IMR-90 (cell line): ENCODE data around the gene ZSCAN29. TPM values are rescaled to one million over a fixed set of nuclear protein-coding genes. Genes with fewer than 3 reads are reported as not detected.

Source experiments
- ATAC-seq: fragments of 200-7000 bp; cut with Tn5 transposase; 2 replicates; pipeline ENCODE4 v1.9.1; 2020; ENCODE audit warnings: low read depth, mild to moderate bottlenecking, moderate library complexity
- BruUV-seq: library from RNA; stranded (reverse); fragments of 400-500 nt; replicated peaks from 2 replicates; lab custom pipeline; 2021; lab: Mats Ljungman, UMichigan
- CTCF ChIA-PET: fragments of 300-600 bp; formaldehyde crosslinking; extraction: SDS; loops from one replicate; lab custom pipeline; 2021; ENCODE audit warnings: antibody characterized with exemption; lab: Yijun Ruan, JAX
- POLR2A ChIA-PET: fragments of 300-600 bp; sonication (Branson Sonifier 250); formaldehyde crosslinking; loops from one replicate; lab custom pipeline; 2022; ENCODE audit warnings: antibody characterized with exemption; ENCODE audit not compliant: unreplicated experiment; lab: Charles Lee
- DNase-seq: peaks from one replicate; pipeline ENCODE4 v3.0.0; 2013
- H2AFZ ChIP-seq: replicated peaks from 2 replicates; pipeline ENCODE3; 2013; ENCODE audit warnings: low read length, mild to moderate bottlenecking; ENCODE audit not compliant: poor library complexity
- H2AK5ac ChIP-seq: 2 replicates; pipeline ENCODE4 v1.6.1; 2013; ENCODE audit warnings: low read depth, low read length, inconsistent platforms
- H2AK9ac ChIP-seq: replicated peaks from 2 replicates; pipeline ENCODE3; 2013; ENCODE audit warnings: mild to moderate bottlenecking, low read depth, low read length, moderate library complexity; ENCODE audit not compliant: poor library complexity
- H2BK120ac ChIP-seq: 2 replicates; pipeline ENCODE4 v1.6.1; 2013; ENCODE audit warnings: low read depth, low read length, inconsistent platforms
- H2BK15ac ChIP-seq: 3 replicates; pipeline ENCODE4 v1.6.1; 2013; ENCODE audit warnings: low read depth, low read length, inconsistent platforms
- H2BK20ac ChIP-seq: 2 replicates; pipeline ENCODE4 v1.6.1; 2013; ENCODE audit warnings: low read depth, mild to moderate bottlenecking, inconsistent platforms, low read length, moderate library complexity
- H2BK5ac ChIP-seq: 2 replicates; pipeline ENCODE4 v1.6.1; 2013; ENCODE audit warnings: mild to moderate bottlenecking, low read depth, low read length, inconsistent platforms; ENCODE audit not compliant: poor library complexity, severe bottlenecking
- H3K14ac ChIP-seq: replicated peaks from 2 replicates; pipeline ENCODE4 v1.6.1; 2013; ENCODE audit warnings: low read depth, low read length, inconsistent platforms
- H3K18ac ChIP-seq: 2 replicates; pipeline ENCODE4 v1.6.1; 2013; ENCODE audit warnings: low read depth, low read length, control low read depth
- H3K23ac ChIP-seq: 2 replicates; pipeline ENCODE4 v1.6.1; 2013; ENCODE audit warnings: low read depth, low read length, inconsistent platforms
- H3K27ac ChIP-seq: 2 replicates; pipeline ENCODE4 v1.5.1; 2013; ENCODE audit warnings: mild to moderate bottlenecking, control low read depth, low read length; ENCODE audit not compliant: insufficient read depth
- H3K27me3 ChIP-seq: 2 replicates; pipeline ENCODE4 v1.6.1; 2013; ENCODE audit warnings: low read length; ENCODE audit not compliant: control insufficient read depth, insufficient read depth
- H3K36me3 ChIP-seq: 2 replicates; pipeline ENCODE4 v1.6.1; 2013; ENCODE audit warnings: low read length, mixed read lengths; ENCODE audit not compliant: control insufficient read depth, insufficient read depth
- H3K4ac ChIP-seq: 2 replicates; pipeline ENCODE4 v1.6.1; 2013; ENCODE audit warnings: low read depth, low read length, inconsistent platforms
- H3K4me1 ChIP-seq: 2 replicates; pipeline ENCODE4 v1.6.1; 2013; ENCODE audit warnings: low read length, mixed read lengths; ENCODE audit not compliant: control insufficient read depth, insufficient read depth
- H3K4me2 ChIP-seq: 2 replicates; pipeline ENCODE4 v1.6.1; 2013; ENCODE audit warnings: low read depth, mild to moderate bottlenecking, control low read depth, low read length, moderate library complexity
- H3K4me3 ChIP-seq: 2 replicates; pipeline ENCODE4 v1.5.1; 2013; ENCODE audit warnings: low read depth, mild to moderate bottlenecking, control low read depth, low read length, moderate library complexity; ENCODE audit not compliant: insufficient read depth
- H3K56ac ChIP-seq: 2 replicates; pipeline ENCODE4 v1.6.1; 2013; ENCODE audit warnings: low read length, inconsistent platforms; ENCODE audit not compliant: insufficient read depth; ENCODE audit errors: extremely low read depth
- H3K79me1 ChIP-seq, 2 experiments: 2 replicates each; pipeline ENCODE4 v1.6.1; 2013; ENCODE audit warnings: low read length in 2 of 2, inconsistent platforms in 1 of 2, low read depth in 1 of 2
- H3K9ac ChIP-seq: 2 replicates; pipeline ENCODE4 v1.6.1; 2013; ENCODE audit warnings: low read depth, low read length, control low read depth
- H3K9me1 ChIP-seq: 2 replicates; pipeline ENCODE4 v1.6.1; 2013; ENCODE audit warnings: low read length, inconsistent platforms; ENCODE audit not compliant: insufficient read depth
- H3K9me3 ChIP-seq: 2 replicates; pipeline ENCODE4 v1.6.1; 2013; ENCODE audit warnings: low read length; ENCODE audit not compliant: control insufficient read depth, insufficient read depth
- H4K20me1 ChIP-seq: 2 replicates; pipeline ENCODE4 v1.6.1; 2013; ENCODE audit warnings: low read length, inconsistent platforms; ENCODE audit not compliant: insufficient read depth
- H4K5ac ChIP-seq: 2 replicates; pipeline ENCODE4 v1.6.1; 2013; ENCODE audit warnings: mild to moderate bottlenecking, low read depth, low read length, control low read depth
- H4K8ac ChIP-seq, 2 experiments: 2 replicates each; pipeline ENCODE4 v1.6.1; 2013; ENCODE audit warnings: low read depth in 2 of 2, low read length in 2 of 2, control low read depth in 1 of 2, inconsistent platforms in 1 of 2
- H4K91ac ChIP-seq: 2 replicates; pipeline ENCODE4 v1.6.1; 2013; ENCODE audit warnings: low read depth, low read length, inconsistent platforms; ENCODE audit not compliant: insufficient read depth
- BHLHE40 ChIP-seq: fragments of 150-350 bp; IDR thresholded peaks from 2 replicates; pipeline ENCODE4 v1.6.1; 2016; ENCODE audit warnings: mild to moderate bottlenecking, low read depth, low read length
- CHD1 ChIP-seq: IDR thresholded peaks from 2 replicates; pipeline ENCODE4 v1.6.1; 2012; ENCODE audit warnings: low read depth, low read length, improper control_type of control experiment
- FOS ChIP-seq: fragments of 150-350 bp; IDR thresholded peaks from 2 replicates; pipeline ENCODE4 v1.6.1; 2016; ENCODE audit warnings: low read depth, low read length
- MAFK ChIP-seq: IDR thresholded peaks from 2 replicates; pipeline ENCODE4 v1.6.1; 2012; ENCODE audit warnings: low read depth, low read length, improper control_type of control experiment
- MAZ ChIP-seq: IDR thresholded peaks from 2 replicates; pipeline ENCODE4 v1.6.1; 2012; ENCODE audit warnings: low read depth, mild to moderate bottlenecking, low read length, improper control_type of control experiment, moderate library complexity, borderline replicate concordance
- POLR2A ChIP-seq: IDR thresholded peaks from 2 replicates; pipeline ENCODE4 v1.6.1; 2012; ENCODE audit warnings: mild to moderate bottlenecking, low read depth, low read length
- RCOR1 ChIP-seq: IDR thresholded peaks from 2 replicates; pipeline ENCODE4 v1.6.1; 2012; ENCODE audit warnings: mild to moderate bottlenecking, low read length, improper control_type of control experiment; ENCODE audit not compliant: insufficient replicate concordance
- RFX5 ChIP-seq: IDR thresholded peaks from 2 replicates; pipeline ENCODE4 v1.8.0; 2012; ENCODE audit warnings: low read depth, mild to moderate bottlenecking, low read length, moderate library complexity
- SMC3 ChIP-seq: fragments of 150-350 bp; IDR thresholded peaks from 2 replicates; pipeline ENCODE4 v1.6.1; 2016; ENCODE audit warnings: low read depth, mild to moderate bottlenecking, antibody characterized with exemption, low read length, moderate library complexity
- WGBS, 2 experiments: methylation state at CpG; one replicate each; pipeline versions ENCODE4 v1.1.5 to v1.1.7; 2013; ENCODE audit warnings: missing lambda C conversion rate in 2 of 2; ENCODE audit not compliant: insufficient read length in 1 of 2; ENCODE audit errors: extremely low coverage in 2 of 2; 5-methylcytosine and 5-hydroxymethylcytosine counted together
- dilution Hi-C: fragments of 300-500 bp; cut with HindIII; formaldehyde crosslinking; loops from one replicate; pipeline ENCODE4 v1.14.3; 2018; ENCODE audit warnings: low sequenced_read_pairs; ENCODE audit not compliant: unreplicated experiment
- in situ Hi-C: fragments of 300-500 bp; cut with MboI; formaldehyde crosslinking; loops from 3 replicates; pipeline ENCODE4 v1.14.3; 2019; ENCODE audit warnings: low sequenced_read_pairs, inconsistent platforms, mixed read lengths
- intact Hi-C: fragments of 100-400 bp; cut with micrococcal nuclease; formaldehyde crosslinking; loops from 2 replicates; pipeline ENCODE4 v1.10.0; 2022
- polyA plus RNA-seq, 3 experiments: library from polyadenylated mRNA; depleted of rRNA; stranded (reverse); fragments of >200 nt; gene quantifications; 2 replicates each; pipeline ENCODE4 v1.2.3, GENCODE V29; 2012; ENCODE audit warnings: low replicate concordance in 1 of 3
- total RNA-seq: library from RNA; depleted of rRNA; stranded (reverse); fragments of >200 nt; gene quantifications from 2 replicates; pipeline ENCODE4 v1.2.3, GENCODE V29; 2012
- TF ChIP-seq, protein P1 (sequence below): fragments of 150-350 bp; IDR thresholded peaks from 2 replicates; pipeline ENCODE4 v1.6.1; 2016; ENCODE audit warnings: low read depth, mild to moderate bottlenecking, low read length, moderate library complexity, borderline replicate concordance
- TF ChIP-seq, protein P2 (sequence below): fragments of 150-350 bp; IDR thresholded peaks from 2 replicates; pipeline ENCODE4 v1.6.1; 2017; ENCODE audit warnings: mild to moderate bottlenecking, antibody characterized with exemption, low read length, low read depth

Gene ZSCAN29
- total and polyA plus RNA-seq, 2 of the 4 experiments (the other 2 are of a cell fraction), result 6.8 to 8.6 TPM

DNA sequence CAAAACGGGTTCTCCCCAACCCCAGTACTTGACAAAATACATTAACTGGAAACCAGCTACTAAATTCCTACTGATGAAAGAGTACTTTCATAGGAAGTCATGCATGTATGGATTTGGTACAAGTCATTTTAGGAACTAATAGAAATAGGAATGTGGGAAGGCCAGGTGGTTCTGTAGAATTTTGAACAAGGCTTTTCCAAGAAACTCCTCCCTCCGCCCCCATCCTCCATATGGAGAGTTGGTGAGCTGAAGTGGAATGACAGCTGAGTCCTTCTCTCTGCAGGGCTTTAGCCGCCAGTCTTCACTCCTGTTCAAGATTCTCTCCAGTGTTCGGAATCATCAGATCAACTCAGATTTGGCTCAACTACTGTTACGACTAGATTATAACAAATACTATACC lies 33.3 kb upstream of the ZSCAN29 start:
- no CpG with 5 or more reads among the region's 5 CpGs for WGBS, 2 experiments
- H2AK5ac ChIP-seq, result no peak overlapping the region
- ATAC-seq, result no peak
- H3K36me3 ChIP-seq, result peaks cover 60% of the 10 kb centered on the region
- H2AFZ ChIP-seq, result no peak overlapping the region
- H2BK15ac ChIP-seq, result no peak overlapping the region
- in situ Hi-C loops (no loop called here), intact Hi-C loops (no loop called here), dilution Hi-C loops (no loop called here)
- no peak overlapping the region for H2BK5ac ChIP-seq
- no peak overlapping the region for H3K4me2 ChIP-seq
- no peak overlapping the region for H3K14ac ChIP-seq
- H4K8ac ChIP-seq, result no peak overlapping the region
- no peak for TF ChIP-seq RCOR1
- no peak for TF ChIP-seq RFX5
- TF ChIP-seq SMC3, result no peak
- no peak for TF ChIP-seq MAZ
- TF ChIP-seq POLR2A, result no peak
- no peak for TF ChIP-seq BHLHE40
- no peak for TF ChIP-seq FOS
- no peak for TF ChIP-seq CHD1
- no peak for TF ChIP-seq MAFK
- TF ChIP-seq, protein P1, sequence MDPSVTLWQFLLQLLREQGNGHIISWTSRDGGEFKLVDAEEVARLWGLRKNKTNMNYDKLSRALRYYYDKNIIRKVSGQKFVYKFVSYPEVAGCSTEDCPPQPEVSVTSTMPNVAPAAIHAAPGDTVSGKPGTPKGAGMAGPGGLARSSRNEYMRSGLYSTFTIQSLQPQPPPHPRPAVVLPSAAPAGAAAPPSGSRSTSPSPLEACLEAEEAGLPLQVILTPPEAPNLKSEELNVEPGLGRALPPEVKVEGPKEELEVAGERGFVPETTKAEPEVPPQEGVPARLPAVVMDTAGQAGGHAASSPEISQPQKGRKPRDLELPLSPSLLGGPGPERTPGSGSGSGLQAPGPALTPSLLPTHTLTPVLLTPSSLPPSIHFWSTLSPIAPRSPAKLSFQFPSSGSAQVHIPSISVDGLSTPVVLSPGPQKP, result no peak
- TF ChIP-seq, protein P2, sequence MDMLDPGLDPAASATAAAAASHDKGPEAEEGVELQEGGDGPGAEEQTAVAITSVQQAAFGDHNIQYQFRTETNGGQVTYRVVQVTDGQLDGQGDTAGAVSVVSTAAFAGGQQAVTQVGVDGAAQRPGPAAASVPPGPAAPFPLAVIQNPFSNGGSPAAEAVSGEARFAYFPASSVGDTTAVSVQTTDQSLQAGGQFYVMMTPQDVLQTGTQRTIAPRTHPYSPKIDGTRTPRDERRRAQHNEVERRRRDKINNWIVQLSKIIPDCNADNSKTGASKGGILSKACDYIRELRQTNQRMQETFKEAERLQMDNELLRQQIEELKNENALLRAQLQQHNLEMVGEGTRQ, result no peak
- no peak overlapping the region for H2BK20ac ChIP-seq
- H3K4me3 ChIP-seq, result no peak overlapping the region
- CTCF ChIA-PET, result no interaction called here
- H3K27me3 ChIP-seq, result no peaks in the 10 kb centered on the region
- no peaks in the 10 kb centered on the region for H3K9me3 ChIP-seq
- no peak overlapping the region for H3K56ac ChIP-seq
- H3K4me1 ChIP-seq, result no peaks in the 10 kb centered on the region
- H3K4ac ChIP-seq, result no peak overlapping the region
- no peaks in the 10 kb centered on the region for H4K20me1 ChIP-seq
- H3K79me1 ChIP-seq, result no peaks in the 10 kb centered on the region; a peak in 1 of 4 replicates
- POLR2A ChIA-PET, result no interaction called here
- no peak overlapping the region for H4K91ac ChIP-seq
- no peak overlapping the region for H2AK9ac ChIP-seq
- H3K9me1 ChIP-seq, result peaks cover 2% of the 10 kb centered on the region
- no peak overlapping the region for H2BK120ac ChIP-seq
- no peak for DNase-seq
- no peak overlapping the region for H3K18ac ChIP-seq
- H3K23ac ChIP-seq, result no peak overlapping the region
- BruUV-seq, result no TSS peak
- H3K9ac ChIP-seq, result no peak overlapping the region
- H4K5ac ChIP-seq, result no peak overlapping the region
- no peak overlapping the region for H3K27ac ChIP-seq
